Heart right ventricle (tissue), 16 donors: Measurements from ENCODE around the gene CNRIP1. TPM values are rescaled to one million over a fixed set of nuclear protein-coding genes. Genes with fewer than 3 reads are reported as not detected.
A peak's percentile ranks its signal among the peaks of the same experiment; 100 is the strongest.

ENCODE experiments used
- ATAC-seq, 8 donors: fragments of 200-7000 bp; cut with Tn5 transposase; one replicate each; pipeline ENCODE4 v1.9.1; 2020; ENCODE audit warnings: mild to moderate bottlenecking in 8 of 8, moderate library complexity in 8 of 8, moderate number of reproducible peaks in 1 of 8
- DNase-seq, 2 donors: peaks; one replicate each; pipeline ENCODE4 v3.0.0-alpha.2; 2020
- H3K27ac ChIP-seq, 10 donors: fragments of 200-600 bp; sonication (generic) in 2 of 10; one replicate each; pipeline versions ENCODE4 v1.5.0 to v1.8.0; 2020 to 2022; ENCODE audit warnings: mild to moderate bottlenecking in 3 of 10
- H3K27me3 ChIP-seq, 7 donors: fragments of 200-600 bp; one replicate each; pipeline ENCODE4 v1.8.0; 2021 to 2022; ENCODE audit warnings: mild to moderate bottlenecking in 2 of 7
- H3K36me3 ChIP-seq, 9 donors: fragments of 200-600 bp; sonication (generic) in 1 of 9; one replicate each; pipeline versions ENCODE4 v1.5.0 to v1.8.0; 2020 to 2022; ENCODE audit warnings: mild to moderate bottlenecking in 2 of 9
- H3K4me1 ChIP-seq, 9 donors: fragments of 200-600 bp; sonication (generic) in 1 of 9; one replicate each; pipeline versions ENCODE4 v1.5.0 to v1.8.0; 2020 to 2022; ENCODE audit warnings: mild to moderate bottlenecking in 4 of 9
- H3K4me3 ChIP-seq, 10 donors: fragments of 200-600 bp; sonication (generic) in 2 of 10; one replicate each; pipeline versions ENCODE4 v1.5.0 to v1.8.0; 2020 to 2022; ENCODE audit warnings: mild to moderate bottlenecking in 7 of 10, moderate library complexity in 2 of 10
- H3K9me3 ChIP-seq, 11 donors: fragments of 200-600 bp in 10 of 11; sonication (generic) in 2 of 11; one replicate each; pipeline versions ENCODE4 v1.5.0 to v1.8.0; 2013 to 2022; ENCODE audit warnings: mild to moderate bottlenecking in 2 of 11, control low read depth in 1 of 11, moderate library complexity in 1 of 11
- WGBS, 2 donors: extraction: QIAGEN DNeasy Blood & Tissue Kit; methylation state at CpG; one replicate each; pipeline ENCODE4 v1.1.7; 2013; ENCODE audit warnings: inconsistent platforms in 1 of 2; 5-methylcytosine and 5-hydroxymethylcytosine counted together
- intact Hi-C, 10 donors: fragments of 100-400 bp; cut with DNase I; formaldehyde crosslinking; loops; one replicate each; pipeline versions ENCODE4 v1.11.1 to v1.14.2; 2022
- polyA plus RNA-seq, 2 donors: library from polyadenylated mRNA; stranded (reverse); fragments of 200-250 nt; gene quantifications; one replicate each; pipeline ENCODE4 v1.2.3, GENCODE V29; 2013
- total RNA-seq, 10 donors: library from RNA; stranded (reverse); fragmentation: NEBNext Ultra II Directional in 3 of 10; extraction: Animal tissue kit (Norgen Biotek cat#: 25700) in 3 of 10; gene quantifications; one replicate each; pipeline versions ENCODE4 v1.2.1 to v1.2.4, GENCODE V29; 2021 to 2023
- TF ChIP-seq, protein P1 (sequence below), 9 donors: fragments of 200-600 bp; sonication (generic) in 2 of 9; IDR thresholded peaks; one replicate each; pipeline versions ENCODE4 v1.5.0 to v1.8.0; 2021 to 2022; ENCODE audit warnings: antibody characterized with exemption in 9 of 9, mild to moderate bottlenecking in 5 of 9, moderate library complexity in 1 of 9
- donor health status: Arrhythmogenic right ventricular cardiomyopathy.
- donor health status: ischemic (EF 13 %, LVEDD 7.1; RV severe dilation, severe dysfunction).
- donor health status: healthy with polysubstance abuse.
- donor health status: DM: no; HTN: yes; CAD: no.
- donor health status: DM: no; HTN: no; CAD: no.
- donor health status: ischemic (EF 25% LVEDD 6.9; RV normal size, moderate dysfunction).
- donor health status: ischemic (EF 25% LVEDD 5.7; RV mildly dilated, moderate dysfunction).
- donor health status: healthy.
- donor health status: DM: yes; HTN: yes; CAD: no.
- donor health status: Ischemic cardiomyopathy.
- donor health status: ischemic (EF 35%, LVEDD 5.7; RV mildly dilated, moderate dysfunction).
- donor health status: nonischemic (EF 11% LVEDD 7.7; RV severe dilation, severe dysfunction).
- donor health status: DM: yes; HTN: yes; CAD: no.
- donor health status: PGD.
- donor health status: ischemic (EF 29% LVEDD 5.4; RV normal size, mild dysfunction).
- donor health status: nonischemic (EF 23%, LVEDD 6.1; RV moderate dilation, normal function).

Gene CNRIP1
- total and polyA plus RNA-seq, 12 donors = 4.8 to 13.4 (median 8.9) TPM

DNA sequence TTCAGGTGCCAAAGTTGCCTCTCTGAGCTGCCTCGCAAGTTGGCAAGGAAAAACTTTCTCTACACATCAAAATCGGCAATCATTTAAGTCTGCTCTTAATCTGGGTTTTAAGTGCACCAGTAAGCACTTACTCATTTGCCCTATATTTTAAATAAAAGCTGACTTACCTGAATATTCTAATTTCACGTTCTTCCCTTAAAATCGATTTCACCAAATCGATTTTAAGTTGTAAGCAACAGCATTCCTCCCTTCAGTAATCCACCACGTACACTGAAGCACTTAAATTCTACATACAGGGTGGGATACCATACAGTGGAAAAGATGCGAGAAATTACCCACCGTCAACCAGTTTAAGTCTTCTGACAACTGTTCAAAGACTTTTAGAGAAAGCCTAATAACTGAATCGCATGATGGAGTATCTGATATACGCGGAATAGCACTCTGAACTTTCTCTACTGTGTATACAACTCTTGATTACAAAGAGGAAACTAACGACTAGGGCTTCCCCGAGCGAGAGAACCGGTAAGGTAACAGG lies 69.0 kb downstream of the CNRIP1 start:
- 7 to 10% methylated on average over 15 of the region's 15 CpGs for WGBS, 2 donors
- peaks cover 6 to 74% (median 62%) of the 10 kb centered on the region in 9 donors for H3K4me1 ChIP-seq
- no peak for ATAC-seq
- peak overlapping the region in 9 of 10 donors; percentile 85 to 99 (median 93) for H3K27ac ChIP-seq
- TF ChIP-seq, protein P1, sequence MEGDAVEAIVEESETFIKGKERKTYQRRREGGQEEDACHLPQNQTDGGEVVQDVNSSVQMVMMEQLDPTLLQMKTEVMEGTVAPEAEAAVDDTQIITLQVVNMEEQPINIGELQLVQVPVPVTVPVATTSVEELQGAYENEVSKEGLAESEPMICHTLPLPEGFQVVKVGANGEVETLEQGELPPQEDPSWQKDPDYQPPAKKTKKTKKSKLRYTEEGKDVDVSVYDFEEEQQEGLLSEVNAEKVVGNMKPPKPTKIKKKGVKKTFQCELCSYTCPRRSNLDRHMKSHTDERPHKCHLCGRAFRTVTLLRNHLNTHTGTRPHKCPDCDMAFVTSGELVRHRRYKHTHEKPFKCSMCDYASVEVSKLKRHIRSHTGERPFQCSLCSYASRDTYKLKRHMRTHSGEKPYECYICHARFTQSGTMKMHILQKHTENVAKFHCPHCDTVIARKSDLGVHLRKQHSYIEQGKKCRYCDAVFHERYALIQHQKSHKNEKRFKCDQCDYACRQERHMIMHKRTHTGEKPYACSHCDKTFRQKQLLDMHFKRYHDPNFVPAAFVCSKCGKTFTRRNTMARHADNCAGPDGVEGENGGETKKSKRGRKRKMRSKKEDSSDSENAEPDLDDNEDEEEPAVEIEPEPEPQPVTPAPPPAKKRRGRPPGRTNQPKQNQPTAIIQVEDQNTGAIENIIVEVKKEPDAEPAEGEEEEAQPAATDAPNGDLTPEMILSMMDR (IDR thresholded peaks at IDR 0.05) = no peak
- intact Hi-C loops = loop anchor here in 6 of 10 donors (2.0 to 10.0 kb wide), 10 partner anchors 33 to 194 kb away; partner anchors contain the start of genes PNO1 (in 4 of the 6) and CNRIP1 (in 1 of the 6)
- H3K36me3 ChIP-seq = no peaks in the 10 kb centered on the region
- DNase-seq = no peak
- H3K4me3 ChIP-seq = peak overlapping the region in 9 of 10 donors; percentile 60 to 83 (median 77)
- no peaks in the 10 kb centered on the region for H3K9me3 ChIP-seq
- no peaks in the 10 kb centered on the region for H3K27me3 ChIP-seq

DNA sequence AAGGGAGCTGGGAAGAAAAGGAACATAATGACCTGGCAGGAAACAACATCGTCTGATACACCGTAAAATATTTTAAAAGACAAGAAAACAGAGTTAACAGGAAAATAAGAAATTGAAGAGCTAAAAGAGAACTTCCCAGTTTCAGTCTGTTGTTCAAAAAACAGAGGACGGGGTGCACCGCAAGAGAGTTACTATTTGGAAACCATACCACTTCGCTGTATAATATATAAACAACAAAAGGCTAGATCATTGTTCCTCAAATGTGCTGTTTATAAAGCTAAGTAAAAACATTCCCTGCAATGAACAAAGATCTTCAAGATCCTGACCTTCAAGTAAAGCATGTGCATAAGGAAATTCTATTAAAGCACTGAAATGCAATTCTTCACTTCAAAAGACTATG lies 69.6 kb downstream of the CNRIP1 start:
- Histone ChIP-seq H3K27ac (peak overlapping the region in 7 of 10 donors; percentile 93 to 99 (median 94)), H3K4me1 (peaks cover 6 to 74% (median 64%) of the 10 kb centered on the region in 9 donors), H3K36me3 (no peaks in the 10 kb centered on the region), H3K9me3 (no peaks in the 10 kb centered on the region), H3K4me3 (peak overlapping the region in 9 of 10 donors; percentile 60 to 83 (median 77)), H3K27me3 (no peaks in the 10 kb centered on the region)
- ATAC-seq (no peak), DNase-seq (no peak)
- 39 to 40% methylated on average over 5 of the region's 5 CpGs for WGBS, 2 donors
- TF ChIP-seq, protein P1 (IDR thresholded peaks at IDR 0.05) = no peak
- intact Hi-C loops = loop anchor here in 6 of 10 donors (2.0 to 10.0 kb wide), 10 partner anchors 33 to 195 kb away; partner anchors contain the start of genes PNO1 (in 4 of the 6) and CNRIP1 (in 1 of the 6)

GRCh38 chr2:68248806-68249205 lies 70.9 kb downstream of the CNRIP1 start:
- Histone ChIP-seq H3K4me3 (no peak overlapping the region), H3K27ac (no peak overlapping the region), H3K27me3 (no peaks in the 10 kb centered on the region), H3K4me1 (peaks cover 6 to 74% (median 70%) of the 10 kb centered on the region in 9 donors), H3K36me3 (peaks cover 0 to 5% (median 0%) of the 10 kb centered on the region in 9 donors), H3K9me3 (no peaks in the 10 kb centered on the region)
- intact Hi-C loops = loop anchor here in 4 of 10 donors (10.0 kb wide), 1 partner anchor 54 kb away; no protein-coding TSS in a partner anchor
- DNase-seq = no peak
- 56 to 59% methylated on average over 2 of the region's 2 CpGs for WGBS, 2 donors
- no peak for ATAC-seq
- TF ChIP-seq, protein P1 (IDR thresholded peaks at IDR 0.05) = no peak

DNA sequence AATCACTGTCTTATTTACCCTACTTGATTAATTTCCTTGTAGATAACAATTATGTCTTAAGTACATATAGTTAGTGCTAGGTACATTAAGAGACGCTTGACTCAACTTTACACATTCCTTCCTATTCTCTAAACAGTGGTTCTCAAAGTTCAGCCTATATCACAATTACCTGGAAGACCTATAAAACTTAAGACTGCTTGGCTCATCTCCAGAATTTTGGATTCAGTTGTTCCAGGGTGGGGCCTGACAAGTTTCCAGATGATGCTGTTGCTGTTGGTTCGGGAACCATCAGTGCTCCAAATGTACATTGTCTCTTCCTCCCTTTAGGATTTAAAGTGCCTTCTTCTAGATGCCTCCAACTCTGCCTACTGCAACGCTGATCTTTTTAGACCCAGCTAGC lies 71.4 kb downstream of the CNRIP1 start:
- Histone ChIP-seq H3K27me3 (no peaks in the 10 kb centered on the region), H3K4me3 (no peak overlapping the region), H3K36me3 (peaks cover 0 to 5% (median 0%) of the 10 kb centered on the region in 9 donors), H3K9me3 (no peaks in the 10 kb centered on the region), H3K4me1 (peaks cover 6 to 75% (median 67%) of the 10 kb centered on the region in 9 donors), H3K27ac (no peak overlapping the region)
- ATAC-seq = no peak
- TF ChIP-seq, protein P1 (IDR thresholded peaks at IDR 0.05) = no peak
- no peak for DNase-seq
- 78 to 81% methylated on average over 3 of the region's 3 CpGs for WGBS, 2 donors
- intact Hi-C loops = loop anchor here in 4 of 10 donors (10.0 kb wide), 1 partner anchor 54 kb away; no protein-coding TSS in a partner anchor
